Transverse colon (tissue), 4 donors: ENCODE measurements around the gene RPTOR. TPM values are rescaled to one million over a fixed set of nuclear protein-coding genes. Genes with fewer than 3 reads are reported as not detected.

Experiments
- DNase-seq: peaks from one replicate; pipeline ENCODE4 v3.0.0-alpha.2; 2019
- H3K27ac ChIP-seq, 4 donors: fragments of 200-600 bp; sonication (generic); 2 replicates each; pipeline ENCODE4 v1.5.1; 2016 to 2018; ENCODE audit warnings: inconsistent platforms in 4 of 4
- H3K27me3 ChIP-seq: fragments of 200-600 bp; sonication (generic); 2 replicates; pipeline ENCODE4 v1.5.1; 2017; ENCODE audit warnings: inconsistent platforms
- H3K36me3 ChIP-seq, 4 donors: fragments of 200-600 bp; sonication (generic); 2 replicates each; pipeline ENCODE4 v1.5.1; 2017 to 2019; ENCODE audit warnings: inconsistent platforms in 4 of 4
- H3K4me1 ChIP-seq, 4 donors: fragments of 200-600 bp; sonication (generic); 2 replicates each; pipeline ENCODE4 v1.5.1; 2017 to 2020; ENCODE audit warnings: inconsistent platforms in 4 of 4
- H3K4me3 ChIP-seq, 4 donors: fragments of 200-600 bp; sonication (generic); 1 replicate in 1 of 4; 2 replicates in 3 of 4; pipeline versions ENCODE4 v1.5.1 to v1.6.1; 2017 to 2019; ENCODE audit warnings: inconsistent platforms in 4 of 4
- H3K9me3 ChIP-seq, 2 donors: fragments of 200-600 bp; sonication (generic); 2 replicates each; pipeline ENCODE4 v1.5.1; 2017 to 2019; ENCODE audit warnings: inconsistent platforms in 2 of 2
- CTCF ChIP-seq, 5 experiments: fragments of 200-600 bp in 3 of 5; fragments of 450-650 bp in 2 of 5; sonication (generic) in 3 of 5; IDR thresholded peaks; 1 replicate in 2 of 5; 2 replicates in 3 of 5; pipeline ENCODE4 v1.5.1; 2016 to 2017; ENCODE audit warnings: antibody characterized with exemption in 5 of 5, inconsistent platforms in 3 of 5, mild to moderate bottlenecking in 2 of 5, moderate library complexity in 1 of 5
- EP300 ChIP-seq: sonication (generic); formaldehyde crosslinking; IDR thresholded peaks from one replicate; pipeline ENCODE4 v1.6.1; 2017; ENCODE audit warnings: antibody characterized with exemption, low read depth
- POLR2A ChIP-seq: fragments of 450-650 bp; IDR thresholded peaks from one replicate; pipeline ENCODE4 v1.6.1; 2016; ENCODE audit warnings: antibody characterized with exemption, mild to moderate bottlenecking, moderate library complexity
- POLR2AphosphoS5 ChIP-seq, 3 donors: sonication (generic); formaldehyde crosslinking; IDR thresholded peaks; one replicate each; pipeline ENCODE4 v1.6.1; 2016; ENCODE audit warnings: antibody characterized with exemption in 3 of 3
- WGBS, 2 donors: methylation state at CpG; one replicate each; pipeline ENCODE4 v1.1.5; 2018; ENCODE audit warnings: low coverage in 1 of 2; 5-methylcytosine and 5-hydroxymethylcytosine counted together
- in situ Hi-C, 4 donors: fragments of 200-750 bp; cut with MboI; loops; one replicate each; pipeline versions ENCODE4 v1.15.0 to v1.15.1; 2017; ENCODE audit warnings: low sequenced_read_pairs in 3 of 4, low pct_ligation_motif_present in 1 of 4, low pct_unique_long_range_greater_than_20kb in 1 of 4
- intact Hi-C: fragments of 100-400 bp; cut with DNase I; formaldehyde crosslinking; loops from one replicate; pipeline ENCODE4 v1.15.1; 2023; ENCODE audit warnings: low total_unique reads
- total RNA-seq, 4 donors: library from RNA; depleted of rRNA; stranded (reverse); fragments of >200 nt; gene quantifications; one replicate each; pipeline ENCODE4 v1.1.0, GENCODE V29; 2016

The RPTOR gene
- total RNA-seq, 4 donors from 2014 or later: 28.9 to 79.3 (median 48.0) TPM

- Histone ChIP-seq H3K27me3 (no peaks in the 10 kb centered on the region), H3K9me3 (no peaks in the 10 kb centered on the region), H3K27ac (peak overlapping the region; percentile 81 to 92 (median 86)), H3K4me3 (no peak overlapping the region), H3K4me1 (peaks cover 11 to 32% (median 18%) of the 10 kb centered on the region in 4 donors), H3K36me3 (no peaks in the 10 kb centered on the region)
- DNase-seq: no peak
- in situ Hi-C loops: no loop called here
- TF ChIP-seq EP300 (no peak), POLR2A (no peak), CTCF (IDR thresholded peaks at IDR 0.05) (no peak), POLR2AphosphoS5 (IDR thresholded peaks at IDR 0.05) (no peak)
- 92% methylated on average over 34 of the region's 41 CpGs; no CpG with 5 or more reads in 1 of the 2 donors for WGBS, 2 donors
- intact Hi-C loops: no loop called here
Measured at GRCh38 chr17:80962356-80963329, 418.0 kb downstream of the RPTOR start.

- Histone ChIP-seq H3K4me1 (peaks cover 11 to 30% (median 21%) of the 10 kb centered on the region in 4 donors), H3K27me3 (no peaks in the 10 kb centered on the region), H3K4me3 (no peak overlapping the region), H3K27ac (peak overlapping the region in 1 of 4 donors; percentile 34), H3K36me3 (no peaks in the 10 kb centered on the region), H3K9me3 (no peaks in the 10 kb centered on the region)
- TF ChIP-seq CTCF (IDR thresholded peaks at IDR 0.05): no peak
- 91% methylated on average over 42 of the region's 49 CpGs; no CpG with 5 or more reads in 1 of the 2 donors for WGBS, 2 donors
- in situ Hi-C loops: no loop called here
- intact Hi-C loops: no loop called here
- no peak for DNase-seq
Measured at GRCh38 chr17:80963812-80964543, 419.3 kb downstream of the RPTOR start.

- in situ Hi-C loops: no loop called here
- H3K9me3 ChIP-seq: no peaks in the 10 kb centered on the region
- peaks cover 5 to 31% (median 19%) of the 10 kb centered on the region in 4 donors for H3K4me1 ChIP-seq
- TF ChIP-seq EP300 (no peak), POLR2A (no peak), CTCF (IDR thresholded peaks at IDR 0.05) (no peak), POLR2AphosphoS5 (IDR thresholded peaks at IDR 0.05) (no peak)
- peaks cover 5% of the 10 kb centered on the region for H3K27me3 ChIP-seq
- WGBS, 2 donors: 96% methylated on average over 14 of the region's 14 CpGs; no CpG with 5 or more reads in 1 of the 2 donors
- H3K27ac ChIP-seq: no peak overlapping the region
- DNase-seq: no peak
- no peaks in the 10 kb centered on the region for H3K36me3 ChIP-seq
- intact Hi-C loops: no loop called here
- no peak overlapping the region for H3K4me3 ChIP-seq
Measured at GRCh38 chr17:80964544-80964856, 419.9 kb downstream of the RPTOR start.

- WGBS, 2 donors: 80 to 89% methylated on average over 2 to 36 of the region's 36 CpGs
- peaks cover 10% of the 10 kb centered on the region for H3K27me3 ChIP-seq
- peaks cover under 1 to 32% (median 17%) of the 10 kb centered on the region in 4 donors for H3K4me1 ChIP-seq
- H3K27ac ChIP-seq: no peak overlapping the region
- H3K9me3 ChIP-seq: no peaks in the 10 kb centered on the region
- no peaks in the 10 kb centered on the region for H3K36me3 ChIP-seq
- no peak for DNase-seq
- intact Hi-C loops (no loop called here), in situ Hi-C loops (no loop called here)
- no peak for TF ChIP-seq CTCF (IDR thresholded peaks at IDR 0.05)
- TF ChIP-seq POLR2AphosphoS5 (IDR thresholded peaks at IDR 0.05): no peak
- no peak for TF ChIP-seq EP300
- no peak for TF ChIP-seq POLR2A
- H3K4me3 ChIP-seq: no peak overlapping the region
Measured at GRCh38 chr17:80964859-80965580, 420.4 kb downstream of the RPTOR start.
